Measurements from ENCODE around the gene NR2F1.
"Not testable (repeated sequence)": the region's sequence is repeated elsewhere in the genome, so short reads cannot be mapped to it uniquely, and the experiment has no call there.

Gene NR2F1

GRCh38 chr5:93582677-93583438, at the start of gene NR2F1:
Gene NR2F1 (plus strand): TSS chr5:93583222. CDS start chr5:93585024, 1,802 bp downstream.
- DNase-seq: peak; percentile 87

DNA sequence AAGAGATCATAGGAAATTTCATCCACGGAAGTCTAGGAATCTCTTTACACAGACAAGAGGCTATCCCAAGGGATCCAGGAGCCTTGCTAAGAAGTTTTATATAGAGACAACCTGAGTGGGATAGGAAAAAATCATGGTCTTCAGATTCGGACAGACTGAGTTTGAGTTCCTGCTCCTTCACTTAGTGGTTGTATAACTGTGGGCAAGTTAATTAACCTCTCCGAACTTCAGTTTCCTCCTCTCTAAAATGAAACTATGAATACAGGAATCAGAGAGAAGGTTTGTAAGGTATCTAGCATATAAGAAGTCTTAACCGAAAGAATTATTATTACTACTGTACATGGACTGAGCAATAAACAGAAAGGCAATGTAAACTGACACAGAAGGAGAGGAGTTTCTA, 37.1 kb upstream of the NR2F1 start:
- DNase-seq: no peak

- not testable (repeated sequence) for DNase-seq
Observed at GRCh38 chr5:93549594-93549993, 33.4 kb upstream of the NR2F1 start.

- DNase-seq: no peak
Observed at GRCh38 chr5:93557021-93557604, 25.9 kb upstream of the NR2F1 start.

DNA sequence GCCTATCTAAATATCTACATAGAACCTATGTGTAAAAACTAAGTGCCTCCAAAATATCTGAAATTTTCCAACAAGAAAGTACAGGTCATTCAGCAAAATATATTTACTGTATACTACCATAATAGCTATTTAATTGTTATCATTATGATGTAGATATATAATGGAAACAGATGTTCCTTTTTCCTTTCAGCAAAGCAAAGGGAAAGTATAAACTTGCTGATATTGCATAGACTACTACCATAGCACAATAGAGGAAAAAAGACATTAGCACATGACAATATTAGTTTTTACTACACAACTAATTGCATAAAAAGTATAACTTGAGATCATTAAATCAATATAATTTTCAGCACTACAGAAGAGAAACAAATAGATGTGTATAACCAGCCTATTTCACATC, 16.9 kb upstream of the NR2F1 start:
- no peak for DNase-seq

DNA sequence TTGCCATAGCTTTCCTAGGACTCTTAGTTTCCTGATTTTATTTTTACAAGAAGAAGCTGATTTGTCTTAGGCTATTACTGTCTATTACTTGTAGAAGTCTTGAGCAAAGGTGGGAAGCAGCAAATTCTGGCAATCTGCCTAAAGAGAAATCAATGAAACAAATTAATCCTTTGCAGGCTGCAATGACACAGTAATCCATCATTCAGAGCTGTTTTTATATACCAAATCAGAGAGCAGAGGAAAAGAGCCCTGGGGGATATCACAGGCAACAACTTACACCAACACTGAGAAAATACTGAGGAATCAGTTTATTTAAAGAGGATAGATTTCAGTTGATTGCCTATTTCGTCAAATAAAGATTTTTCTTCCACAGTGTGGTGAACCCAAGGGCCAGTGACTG, 15.6 kb upstream of the NR2F1 start:
- DNase-seq: no peak

DNA sequence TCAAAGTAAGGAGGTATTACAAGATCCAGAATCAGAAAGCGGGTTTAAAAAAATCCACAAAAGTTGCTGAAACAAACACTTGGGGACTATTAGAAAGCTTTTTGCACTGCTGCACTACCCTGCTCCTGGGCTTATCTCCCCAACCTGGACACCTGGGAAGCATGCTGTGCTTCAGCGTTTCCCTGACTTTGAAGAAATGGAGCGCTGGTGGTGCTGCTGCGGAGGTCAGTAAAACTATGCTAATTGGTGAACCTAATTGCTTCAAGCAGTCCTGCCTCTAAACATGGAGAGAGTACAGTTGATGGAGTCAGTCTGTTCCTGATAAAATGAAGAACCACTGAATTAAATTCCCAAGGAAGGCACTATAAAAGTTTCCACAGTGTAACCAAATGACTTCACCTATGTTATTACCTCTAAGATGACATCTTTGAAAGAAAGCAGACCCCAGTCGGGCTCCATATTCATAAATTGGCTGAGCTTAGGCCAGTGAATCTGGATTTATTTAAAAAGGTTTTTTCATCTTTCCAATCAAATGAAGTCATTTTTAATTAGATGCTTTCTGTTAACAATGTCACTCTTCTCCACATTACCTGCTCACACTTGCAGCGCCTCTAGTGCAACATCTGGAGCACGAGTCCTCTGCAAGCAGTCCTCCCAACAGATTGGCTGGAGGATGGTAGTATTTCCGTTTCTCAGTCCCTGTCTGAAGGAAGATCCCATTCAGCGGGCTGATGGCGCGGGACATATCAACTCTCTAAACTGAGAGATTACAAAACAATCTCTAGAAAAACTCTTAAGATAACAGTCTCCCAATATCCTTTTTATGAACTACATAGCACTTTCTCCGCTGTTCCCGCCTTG, 13.5 kb upstream of the NR2F1 start:
- no peak for DNase-seq

DNA sequence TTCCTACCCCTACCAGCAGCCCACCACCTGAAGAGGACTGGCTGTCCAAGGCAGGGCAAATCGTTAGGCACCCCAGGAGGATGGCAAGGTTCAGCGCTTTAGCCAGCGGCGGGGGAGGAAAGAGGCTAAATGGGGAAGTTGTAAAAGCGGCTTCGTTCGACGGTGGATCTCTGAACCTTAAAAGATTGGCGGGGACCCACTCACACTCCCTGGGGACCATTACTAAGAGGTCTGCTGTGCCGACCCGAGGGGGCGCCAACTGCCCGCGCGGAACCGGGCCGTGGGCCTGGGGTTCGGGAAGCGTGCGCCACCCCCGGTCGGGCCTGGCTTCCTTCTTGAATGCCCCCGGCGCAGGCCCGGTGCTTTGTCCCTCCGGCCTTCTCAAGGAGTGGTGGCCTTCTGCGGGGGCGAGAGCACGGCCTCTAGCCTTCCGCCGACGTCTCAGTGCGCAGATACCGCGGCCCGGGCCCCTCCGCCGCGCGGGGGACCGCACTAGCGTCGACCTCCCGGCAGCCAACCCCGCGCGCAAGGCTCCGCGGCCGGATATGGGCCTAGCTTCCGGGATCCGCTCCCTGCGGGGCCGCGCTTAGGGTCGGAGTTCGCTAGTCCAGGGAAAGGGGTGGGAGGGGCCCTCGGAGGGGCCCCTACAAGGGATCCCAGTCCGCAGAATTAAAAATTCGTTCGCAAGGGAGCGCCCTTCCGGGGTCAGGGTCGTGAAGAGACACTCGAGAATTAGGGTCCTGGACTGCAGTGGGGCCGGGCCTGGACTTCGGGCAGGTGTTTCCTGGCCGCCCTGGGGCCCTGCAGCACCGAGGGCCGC, 12.5 kb upstream of the NR2F1 start:
- no peak for DNase-seq

- no peak for DNase-seq
Observed at GRCh38 chr5:93571114-93571949, 11.7 kb upstream of the NR2F1 start.

DNA sequence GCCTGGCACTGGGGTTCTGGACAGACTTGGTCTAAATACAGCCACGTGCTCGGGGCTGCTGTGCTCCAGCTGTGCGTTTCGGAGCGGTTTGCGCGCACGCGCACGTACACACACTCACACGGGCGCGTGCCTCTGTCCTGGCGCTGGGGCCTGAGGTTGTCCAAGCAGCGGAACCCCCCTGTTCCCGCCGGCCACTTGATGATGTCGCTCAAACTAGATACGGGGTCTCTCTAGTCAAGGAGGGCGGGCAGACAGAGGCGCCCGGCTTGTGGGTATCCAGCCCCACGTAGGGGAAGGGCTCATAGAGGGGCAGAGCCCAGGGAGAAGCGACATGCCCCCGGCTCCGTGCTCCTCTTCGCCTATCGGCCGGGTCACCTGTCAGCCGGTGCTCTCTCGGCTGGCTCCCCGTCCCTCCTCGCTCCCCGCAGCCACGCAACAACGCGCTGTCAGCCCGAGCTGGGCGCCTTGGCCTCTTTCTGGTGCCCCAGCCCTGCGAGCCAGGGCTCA, 10.9 kb upstream of the NR2F1 start:
- DNase-seq: no peak

- DNase-seq: peak; percentile 70
Observed at GRCh38 chr5:93572608-93573353, 10.2 kb upstream of the NR2F1 start.

DNA sequence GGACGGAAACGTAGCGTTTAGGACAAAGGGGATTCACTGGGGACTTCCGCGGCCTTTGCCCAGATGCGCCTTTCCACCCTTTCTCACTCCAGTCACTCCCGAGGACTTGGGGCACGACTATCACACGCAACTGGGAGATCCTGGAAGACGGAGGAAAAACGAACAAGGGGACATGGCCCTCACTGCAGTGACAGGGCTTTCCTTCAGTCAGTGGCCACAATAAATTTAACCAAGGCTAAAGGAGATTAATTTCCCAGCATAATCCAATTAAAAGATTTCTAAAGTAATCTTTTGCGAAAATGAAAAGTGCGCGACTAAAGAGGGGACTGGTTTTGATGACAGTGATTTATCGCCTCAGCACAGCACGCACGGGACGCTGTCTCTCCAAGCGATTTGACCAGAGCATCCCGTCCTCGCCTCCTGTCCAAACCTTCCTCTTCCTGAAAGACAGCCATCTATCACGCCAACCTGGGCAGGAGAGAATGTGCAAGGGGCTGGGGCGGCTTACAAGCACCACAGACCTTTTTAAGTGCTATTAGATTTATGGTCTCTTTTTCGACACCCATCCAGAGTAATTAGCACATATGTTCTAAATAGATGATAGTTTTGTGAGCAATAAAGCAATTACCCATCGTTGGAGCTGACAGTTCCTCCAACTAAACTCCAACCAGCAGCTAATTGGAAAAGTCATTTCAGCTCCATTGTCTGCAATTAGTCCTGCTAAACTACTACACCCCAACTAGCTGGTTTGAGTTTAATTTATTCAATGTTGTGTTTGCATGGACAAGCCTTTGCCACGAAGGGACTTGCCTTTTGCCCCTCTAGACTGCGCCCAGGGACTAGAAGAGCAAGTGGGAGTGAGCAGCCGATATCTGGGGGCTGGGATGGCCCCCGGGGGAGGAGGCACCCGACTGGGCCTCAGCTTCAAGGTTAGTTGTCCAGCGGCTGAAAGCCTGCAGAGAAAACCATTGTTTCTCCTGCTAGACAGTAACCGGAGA, 9.4 kb upstream of the NR2F1 start:
- no peak for DNase-seq

DNA sequence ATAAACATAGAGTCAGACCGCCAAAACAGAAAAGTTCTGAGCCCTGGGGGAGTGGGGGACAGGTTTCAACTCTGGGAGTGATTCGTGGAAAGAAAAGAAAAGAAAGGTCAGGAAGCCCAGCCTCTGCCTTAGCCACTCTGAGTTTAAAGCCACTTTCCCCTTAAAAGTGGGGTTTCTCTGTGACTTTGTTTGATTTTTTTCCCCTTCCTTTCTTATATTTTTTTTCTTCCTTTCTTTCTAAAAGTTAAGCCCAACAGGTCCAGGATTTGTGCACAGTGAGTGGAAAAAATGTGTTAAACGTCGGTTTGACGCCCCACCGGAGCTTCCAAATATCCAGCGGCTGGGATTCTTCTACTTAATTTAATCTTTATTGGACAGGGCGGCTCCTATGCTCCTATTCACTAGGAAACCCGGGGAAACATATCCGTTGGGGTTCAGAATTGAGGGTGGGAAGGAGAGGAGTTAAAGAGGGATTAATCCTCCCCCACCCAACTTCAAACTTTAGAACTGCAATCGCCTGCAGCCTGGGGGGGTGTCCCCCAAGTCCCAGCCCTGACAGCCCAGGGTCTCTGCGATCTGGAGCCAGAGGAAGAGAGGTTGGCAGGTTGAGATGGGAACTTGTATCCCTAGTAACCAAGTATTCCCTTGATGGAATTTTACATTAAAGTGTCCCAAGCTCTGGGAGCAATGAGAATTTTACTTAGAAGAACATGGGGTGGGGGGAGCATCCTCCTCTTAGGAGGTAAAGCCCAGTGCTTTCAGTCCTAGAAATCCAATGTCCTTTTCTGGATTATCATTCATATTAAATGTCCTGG, 8.3 kb upstream of the NR2F1 start:
- no peak for DNase-seq

DNA sequence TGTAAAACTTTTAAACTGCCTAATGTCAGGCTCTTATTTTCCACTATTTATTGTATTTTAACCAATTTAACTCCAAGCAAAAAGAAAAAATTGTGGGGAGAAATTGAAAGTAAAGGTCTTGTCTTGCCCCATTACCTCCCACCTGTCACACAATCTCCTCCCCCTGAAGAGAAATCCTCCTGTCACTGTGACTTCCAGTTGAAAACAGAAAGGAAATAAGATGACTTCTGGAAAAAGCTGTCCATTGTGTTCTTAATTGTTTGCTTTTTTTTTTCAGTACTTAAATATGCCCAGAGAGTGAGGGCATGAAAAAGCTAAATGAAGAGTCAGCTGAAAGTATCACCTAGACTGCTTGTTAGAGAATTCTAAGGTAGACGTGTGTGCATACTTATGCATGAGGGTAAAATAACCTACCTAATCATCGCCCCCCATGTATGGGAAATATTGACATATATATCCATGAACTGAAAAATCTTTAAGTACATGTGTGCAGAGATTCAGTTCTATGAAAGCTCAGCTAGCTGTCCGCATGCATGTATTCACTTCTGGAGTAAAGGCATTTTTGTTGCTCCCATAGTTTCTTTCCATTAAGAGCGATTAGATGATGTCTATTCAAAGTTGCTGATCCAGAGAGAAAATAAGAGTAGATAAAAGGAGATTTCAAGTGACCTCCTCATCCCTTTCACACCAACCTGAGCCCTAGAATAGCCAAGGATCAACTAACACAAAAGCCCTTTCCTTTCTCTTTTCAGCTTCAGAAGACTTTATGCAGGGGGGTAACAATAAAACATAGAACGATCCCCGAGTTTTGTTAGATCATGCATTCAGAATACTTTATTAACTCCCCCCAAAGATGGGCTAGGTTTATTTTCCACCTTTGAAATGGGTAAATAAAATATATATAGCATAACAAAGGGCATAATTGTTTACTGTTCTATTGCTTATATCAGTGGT, 7.3 kb upstream of the NR2F1 start:
- no peak for DNase-seq

DNA sequence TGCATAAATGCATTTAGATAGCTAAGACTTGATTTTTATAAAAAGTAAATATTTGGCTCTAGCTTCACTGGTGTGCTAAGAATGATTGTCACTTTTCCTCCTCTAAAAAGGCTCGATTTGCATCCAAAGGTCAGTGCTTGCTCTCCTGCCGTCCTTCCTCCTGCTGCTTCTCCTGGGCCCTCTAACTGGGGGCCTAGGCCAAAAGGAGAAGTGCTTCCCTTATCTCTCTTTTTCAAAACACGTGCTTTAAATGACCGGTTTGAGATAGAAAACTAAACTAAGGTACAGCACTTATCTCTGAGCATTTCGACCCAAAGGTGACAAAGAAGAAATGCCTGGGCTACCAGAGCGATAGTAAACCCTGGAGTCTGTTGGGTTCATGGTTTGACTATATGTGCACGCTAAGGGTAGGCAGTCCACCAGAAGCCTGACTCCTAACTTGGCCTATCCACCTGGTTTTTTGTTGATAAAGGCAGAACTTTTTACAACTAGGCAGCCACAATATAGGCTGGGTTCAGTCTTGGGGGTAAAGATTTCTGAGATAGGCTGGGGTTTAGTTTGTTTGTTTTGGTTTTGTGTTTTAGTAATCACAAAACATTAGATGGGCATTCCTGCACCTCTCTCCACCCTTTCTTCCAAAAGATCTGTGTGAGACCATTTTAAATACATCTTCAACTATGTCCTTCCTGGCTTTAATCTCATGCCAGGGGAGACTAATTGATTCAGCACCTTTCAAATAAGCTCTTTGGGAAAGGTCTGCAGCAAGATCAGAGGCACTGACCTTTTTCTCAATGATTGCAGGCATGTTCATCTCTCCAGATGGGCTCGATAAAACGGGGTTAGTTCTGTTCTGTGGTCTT, 5.8 kb upstream of the NR2F1 start:
- DNase-seq: no peak
